HFF-Myc (cell line): Measurements from ENCODE around the gene SERPINA12.

Experiments used
- DNase-seq: peaks from one replicate; pipeline ENCODE4 v3.0.0-alpha.2; 2011; ENCODE audit warnings: low read depth; ENCODE audit errors: extremely low read depth
- H3K4me3 ChIP-seq: replicated peaks from 2 replicates; pipeline ENCODE4 v1.5.1; 2011; ENCODE audit warnings: low read depth, mild to moderate bottlenecking, control low read depth, low read length
- TF ChIP-seq, protein P1 (sequence below): IDR thresholded peaks from 2 replicates; pipeline ENCODE4 v1.5.1; 2012; ENCODE audit warnings: mild to moderate bottlenecking, low read depth, low read length, control low read depth; ENCODE audit errors: missing control alignments

The SERPINA12 gene

DNA sequence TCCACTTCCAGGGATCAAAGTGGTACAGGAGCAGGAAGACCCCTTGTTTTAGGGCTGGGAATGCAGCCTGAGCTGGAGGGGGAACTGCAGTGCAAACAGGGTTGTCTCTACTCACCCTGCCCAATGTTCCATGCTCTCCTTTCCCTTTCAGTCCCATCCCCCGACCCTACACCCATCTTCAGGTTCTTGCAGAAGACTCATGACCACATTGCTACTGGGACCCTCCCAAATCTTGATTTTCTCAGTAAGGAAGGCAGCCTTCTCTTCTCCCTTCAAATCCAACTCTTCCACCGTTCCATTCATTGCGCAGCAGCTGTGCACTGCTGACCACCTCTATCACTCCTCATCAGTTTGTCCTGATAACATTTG lies 58.6 kb downstream of the SERPINA12 start:
- no peak overlapping the region for H3K4me3 ChIP-seq
- TF ChIP-seq, protein P1, sequence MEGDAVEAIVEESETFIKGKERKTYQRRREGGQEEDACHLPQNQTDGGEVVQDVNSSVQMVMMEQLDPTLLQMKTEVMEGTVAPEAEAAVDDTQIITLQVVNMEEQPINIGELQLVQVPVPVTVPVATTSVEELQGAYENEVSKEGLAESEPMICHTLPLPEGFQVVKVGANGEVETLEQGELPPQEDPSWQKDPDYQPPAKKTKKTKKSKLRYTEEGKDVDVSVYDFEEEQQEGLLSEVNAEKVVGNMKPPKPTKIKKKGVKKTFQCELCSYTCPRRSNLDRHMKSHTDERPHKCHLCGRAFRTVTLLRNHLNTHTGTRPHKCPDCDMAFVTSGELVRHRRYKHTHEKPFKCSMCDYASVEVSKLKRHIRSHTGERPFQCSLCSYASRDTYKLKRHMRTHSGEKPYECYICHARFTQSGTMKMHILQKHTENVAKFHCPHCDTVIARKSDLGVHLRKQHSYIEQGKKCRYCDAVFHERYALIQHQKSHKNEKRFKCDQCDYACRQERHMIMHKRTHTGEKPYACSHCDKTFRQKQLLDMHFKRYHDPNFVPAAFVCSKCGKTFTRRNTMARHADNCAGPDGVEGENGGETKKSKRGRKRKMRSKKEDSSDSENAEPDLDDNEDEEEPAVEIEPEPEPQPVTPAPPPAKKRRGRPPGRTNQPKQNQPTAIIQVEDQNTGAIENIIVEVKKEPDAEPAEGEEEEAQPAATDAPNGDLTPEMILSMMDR = no peak
- no peak for DNase-seq

DNA sequence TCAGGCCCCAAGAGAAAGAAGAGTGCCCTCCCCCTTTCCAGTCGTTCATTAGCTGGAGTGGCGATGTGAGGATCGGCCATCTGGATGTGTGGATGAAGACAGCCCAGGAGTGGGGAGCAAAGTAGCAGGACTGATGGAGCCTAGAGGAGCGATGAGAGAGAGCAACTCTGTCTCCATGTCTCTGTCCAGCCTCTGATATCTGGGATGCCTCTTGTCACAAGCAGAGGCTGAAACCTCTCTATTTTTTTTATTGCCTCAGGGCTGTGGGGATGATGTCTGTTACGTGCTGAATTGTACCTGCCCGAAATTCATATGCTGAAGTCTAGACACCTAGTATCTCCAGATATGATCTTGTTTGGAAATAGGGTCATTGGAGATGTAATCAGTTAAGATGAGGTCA lies 59.3 kb downstream of the SERPINA12 start:
- DNase-seq = no peak
- TF ChIP-seq, protein P1 = no peak
- no peak overlapping the region for H3K4me3 ChIP-seq

DNA sequence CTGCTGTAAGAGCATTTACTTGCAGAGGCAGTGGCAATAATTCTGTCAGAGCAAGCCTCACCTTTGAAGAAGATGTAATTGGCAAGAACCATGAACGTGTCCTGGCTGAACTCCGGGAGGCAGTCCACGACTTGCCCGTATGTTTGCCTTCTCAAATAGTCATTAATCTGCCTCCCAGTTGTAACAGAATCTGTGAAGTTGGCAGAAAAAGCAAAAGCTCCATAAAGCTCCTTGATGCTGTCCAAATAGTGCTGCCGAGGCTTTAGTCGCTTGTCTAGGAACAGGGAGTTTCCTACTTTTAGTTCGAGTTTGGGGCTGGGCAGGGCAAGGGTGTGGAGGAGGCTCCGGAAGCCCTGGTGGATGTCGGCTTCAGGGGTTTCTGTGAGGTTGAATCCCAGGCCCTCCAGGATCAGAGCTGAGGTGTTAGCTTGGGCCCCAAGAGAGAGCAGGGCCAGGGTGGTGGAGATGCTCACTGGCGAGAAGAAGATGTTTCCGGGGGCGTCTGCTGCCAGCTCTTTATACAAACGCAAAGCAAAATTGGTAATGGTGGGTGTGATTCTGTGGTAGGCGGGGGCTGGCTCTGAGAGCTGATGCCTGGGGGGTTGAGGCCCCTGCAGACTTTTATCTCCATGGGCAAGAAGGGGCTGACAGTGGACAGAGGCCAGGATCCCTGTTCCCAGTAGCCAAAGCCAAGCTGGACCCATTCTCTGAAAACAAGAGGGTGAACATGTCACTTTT lies 61.0 kb downstream of the SERPINA12 start:
- TF ChIP-seq, protein P1 = no peak
- DNase-seq = no peak
- no peak overlapping the region for H3K4me3 ChIP-seq

DNA sequence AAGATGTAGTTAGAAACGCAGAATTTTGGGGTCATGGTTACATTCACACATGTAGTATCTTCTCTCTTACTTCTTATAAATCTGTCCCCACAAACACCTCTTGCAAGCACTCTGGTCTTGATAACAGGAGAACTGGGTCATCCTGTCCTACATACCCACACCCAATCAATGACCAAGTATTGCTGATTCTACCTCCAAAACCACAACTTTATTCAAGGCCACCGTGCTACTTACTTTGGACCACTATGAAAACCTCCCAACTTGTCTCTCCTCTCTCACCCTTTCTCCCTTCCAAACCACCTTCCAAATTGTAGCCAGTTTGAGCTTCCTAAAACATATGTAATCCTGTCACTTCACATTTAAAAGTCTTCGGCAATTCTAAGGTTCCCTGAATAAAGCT lies 62.1 kb downstream of the SERPINA12 start:
- TF ChIP-seq, protein P1 = no peak
- no peak overlapping the region for H3K4me3 ChIP-seq
- no peak for DNase-seq

DNA sequence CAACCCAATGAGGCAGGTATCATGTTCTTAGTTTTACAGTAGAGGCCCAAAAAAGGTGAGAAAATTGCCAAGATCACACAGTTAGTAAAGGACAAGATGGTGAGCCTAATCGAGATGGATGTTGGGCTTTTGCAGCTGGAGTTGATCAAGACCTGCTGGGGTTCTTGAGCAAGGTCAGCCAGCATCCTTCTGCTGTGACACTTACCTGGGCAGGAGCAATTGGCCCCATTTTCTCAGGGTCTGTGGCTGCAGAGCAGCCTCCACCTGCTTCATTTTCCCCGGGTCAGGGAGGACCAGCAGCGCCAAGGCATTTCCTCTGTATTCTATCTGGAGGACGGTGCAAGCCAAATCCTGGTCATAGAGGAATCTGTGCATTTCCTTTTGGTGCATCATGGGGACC lies 63.1 kb downstream of the SERPINA12 start:
- no peak for DNase-seq
- no peak overlapping the region for H3K4me3 ChIP-seq
- TF ChIP-seq, protein P1 = no peak

DNA sequence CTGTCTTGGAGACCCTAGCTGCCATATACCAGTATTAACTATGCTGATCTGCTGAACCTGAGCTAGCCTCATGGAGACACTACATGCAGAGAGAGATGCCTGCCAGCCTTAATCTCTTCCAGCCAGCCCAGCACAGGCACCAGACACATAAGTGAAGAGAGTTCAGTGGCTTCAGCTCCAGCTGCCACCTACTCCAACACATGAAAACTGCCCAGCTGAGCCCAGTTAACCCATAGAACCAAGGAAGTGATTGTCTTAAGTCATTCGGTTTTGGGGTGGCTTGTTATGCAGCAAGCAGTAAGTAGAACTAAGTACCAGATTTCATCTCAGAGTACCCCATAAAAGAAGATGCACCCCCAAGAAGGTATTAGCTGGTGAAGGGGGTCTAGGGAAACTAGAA lies 64.3 kb downstream of the SERPINA12 start:
- H3K4me3 ChIP-seq = no peak overlapping the region

More for the DNA sequence above, 64.3 kb downstream of the SERPINA12 start:
- DNase-seq = no peak
- TF ChIP-seq, protein P1 = no peak
